Neuronal stem cell (in vitro differentiated cells): ENCODE results near the gene LSM10.

ENCODE experiments used
- DNase-seq: peaks from one replicate; pipeline ENCODE4 v3.0.0-alpha.2; 2013; ENCODE audit warnings: low spot score
- H2AFZ ChIP-seq: one replicate; pipeline ENCODE4 v1.6.1; 2013; ENCODE audit warnings: mild to moderate bottlenecking, low read length, inconsistent platforms
- H2AK5ac ChIP-seq: 2 replicates; pipeline ENCODE4 v1.6.1; 2013; ENCODE audit warnings: low read depth, mild to moderate bottlenecking, inconsistent platforms, low read length, moderate library complexity, mixed read lengths
- H2BK120ac ChIP-seq: 2 replicates; pipeline ENCODE4 v1.6.1; 2013; ENCODE audit warnings: low read depth, mild to moderate bottlenecking, inconsistent platforms, low read length, moderate library complexity, mixed read lengths
- H2BK12ac ChIP-seq: one replicate; pipeline ENCODE4 v1.6.1; 2013; ENCODE audit warnings: low read length, inconsistent platforms
- H2BK15ac ChIP-seq: 2 replicates; pipeline ENCODE4 v1.6.1; 2013; ENCODE audit warnings: mild to moderate bottlenecking, low read length, inconsistent platforms, mixed read lengths
- H2BK5ac ChIP-seq: one replicate; pipeline ENCODE4 v1.6.1; 2013; ENCODE audit warnings: inconsistent platforms, mild to moderate bottlenecking, low read length, moderate library complexity
- H3K14ac ChIP-seq: one replicate; pipeline ENCODE4 v1.6.1; 2013; ENCODE audit warnings: low read length, inconsistent platforms
- H3K18ac ChIP-seq: 2 replicates; pipeline ENCODE4 v1.6.1; 2013; ENCODE audit warnings: low read length, inconsistent platforms
- H3K23ac ChIP-seq: 2 replicates; pipeline ENCODE4 v1.6.1; 2013; ENCODE audit warnings: low read depth, mild to moderate bottlenecking, mixed read lengths, low read length, inconsistent platforms; ENCODE audit not compliant: poor library complexity
- H3K27ac ChIP-seq: replicated peaks from 3 replicates; pipeline ENCODE4 v1.5.1; 2013; ENCODE audit warnings: low read length, inconsistent platforms
- H3K27me3 ChIP-seq, 3 experiments: 2 replicates each; pipeline ENCODE4 v1.6.1; 2013; ENCODE audit warnings: low read length in 3 of 3, mild to moderate bottlenecking in 2 of 3, inconsistent platforms in 1 of 3, low read depth in 1 of 3, mixed read lengths in 1 of 3, moderate library complexity in 1 of 3; ENCODE audit not compliant: control insufficient read depth in 3 of 3, insufficient read depth in 3 of 3
- H3K36me3 ChIP-seq, 2 donors: replicated peaks in 1 of 2; 2 replicates each; pipeline ENCODE4 v1.6.1; 2013; ENCODE audit warnings: low read length in 2 of 2; ENCODE audit not compliant: control insufficient read depth in 2 of 2, insufficient read depth in 2 of 2
- H3K4ac ChIP-seq: 2 replicates; pipeline ENCODE4 v1.6.1; 2013; ENCODE audit warnings: inconsistent platforms, mild to moderate bottlenecking, low read length, moderate library complexity
- H3K4me1 ChIP-seq, 2 donors: 1 replicate in 1 of 2; 2 replicates in 1 of 2; pipeline ENCODE4 v1.6.1; 2013; ENCODE audit warnings: low read length in 2 of 2, low read depth in 1 of 2; ENCODE audit not compliant: control insufficient read depth in 2 of 2, insufficient read depth in 1 of 2
- H3K4me2 ChIP-seq: one replicate; pipeline ENCODE4 v1.6.1; 2013; ENCODE audit warnings: mild to moderate bottlenecking, low read length, inconsistent platforms; ENCODE audit not compliant: insufficient read depth, poor library complexity, severe bottlenecking
- H3K4me3 ChIP-seq, 2 donors: 2 replicates each; pipeline ENCODE4 v1.5.1; 2013; ENCODE audit warnings: low read length in 2 of 2, mild to moderate bottlenecking in 2 of 2, inconsistent platforms in 1 of 2, moderate library complexity in 1 of 2
- H3K79me1 ChIP-seq: one replicate; pipeline ENCODE4 v1.6.1; 2013; ENCODE audit warnings: low read depth, mild to moderate bottlenecking, inconsistent platforms, low read length, moderate library complexity
- H3K9ac ChIP-seq: one replicate; pipeline ENCODE4 v1.6.1; 2013; ENCODE audit warnings: mild to moderate bottlenecking, low read depth, low read length, inconsistent platforms; ENCODE audit not compliant: poor library complexity
- H3K9me3 ChIP-seq, 2 donors: replicated peaks in 1 of 2; 2 replicates each; pipeline versions ENCODE3 to v1.6.1; 2013; ENCODE audit warnings: low read length in 2 of 2, mild to moderate bottlenecking in 2 of 2, inconsistent platforms in 1 of 2, low read depth in 1 of 2, mixed read lengths in 1 of 2, moderate library complexity in 1 of 2; ENCODE audit not compliant: control insufficient read depth in 2 of 2, insufficient read depth in 1 of 2
- H4K8ac ChIP-seq: one replicate; pipeline ENCODE4 v1.6.1; 2013; ENCODE audit warnings: low read depth, mild to moderate bottlenecking, inconsistent platforms, low read length, moderate library complexity
- H4K91ac ChIP-seq: one replicate; pipeline ENCODE4 v1.6.1; 2013; ENCODE audit warnings: low read length, low read depth, mild to moderate bottlenecking, inconsistent platforms; ENCODE audit not compliant: poor library complexity
- WGBS, 2 donors: extraction: QIAGEN DNeasy Blood & Tissue Kit; methylation state at CpG; one replicate each; pipeline ENCODE4 v1.1.7; 2013; ENCODE audit warnings: missing lambda C conversion rate in 2 of 2, mixed read lengths in 1 of 2; ENCODE audit not compliant: insufficient read length in 2 of 2, insufficient replicate concordance in 1 of 2; ENCODE audit errors: extremely low coverage in 2 of 2; 5-methylcytosine and 5-hydroxymethylcytosine counted together

LSM10 gene

DNA sequence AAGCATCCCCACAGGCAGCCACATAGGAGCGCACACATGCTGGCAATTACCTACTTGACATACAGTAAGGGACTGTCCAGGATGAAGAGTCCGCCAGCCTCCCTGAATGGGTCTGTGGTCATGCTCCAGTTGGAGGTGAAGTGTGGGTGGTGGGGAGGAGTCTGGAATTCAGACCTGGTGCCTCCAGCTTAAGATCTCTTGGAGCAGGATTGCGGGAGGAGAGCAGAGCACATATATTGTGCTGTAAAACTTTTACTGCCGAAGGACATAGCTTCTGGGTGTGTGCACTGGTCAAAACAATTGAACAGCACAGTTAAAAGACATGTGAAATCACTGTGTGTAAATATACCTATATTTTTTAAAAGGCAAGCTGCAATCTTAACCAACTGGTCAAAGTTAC, 29.9 kb downstream of the LSM10 start:
- no peak overlapping the region for H2BK15ac ChIP-seq
- no peak overlapping the region for H4K8ac ChIP-seq
- H2BK5ac ChIP-seq = no peak overlapping the region
- DNase-seq = no peak
- H3K9ac ChIP-seq = no peak overlapping the region
- no peak overlapping the region for H3K4ac ChIP-seq
- peaks cover 7 to 25% of the 10 kb centered on the region in 2 donors for H3K36me3 ChIP-seq
- no peak overlapping the region for H3K27ac ChIP-seq
- no peak overlapping the region for H2BK120ac ChIP-seq
- no peaks in the 10 kb centered on the region for H3K27me3 ChIP-seq
- H2AK5ac ChIP-seq = peak overlapping the region; percentile 67
- no peak overlapping the region for H3K23ac ChIP-seq
- H3K79me1 ChIP-seq = peaks cover 9% of the 10 kb centered on the region
- no peak overlapping the region for H3K18ac ChIP-seq
- no peak overlapping the region for H2AFZ ChIP-seq
- H3K4me1 ChIP-seq = peaks cover 13 to 14% of the 10 kb centered on the region in 2 donors
- no peak overlapping the region for H3K4me2 ChIP-seq
- H3K4me3 ChIP-seq = no peak overlapping the region
- H2BK12ac ChIP-seq = no peak overlapping the region
- H3K9me3 ChIP-seq = no peaks in the 10 kb centered on the region
- WGBS, 2 donors = no CpG with 5 or more reads among the region's 4 CpGs
- no peak overlapping the region for H3K14ac ChIP-seq
- no peak overlapping the region for H4K91ac ChIP-seq

DNA sequence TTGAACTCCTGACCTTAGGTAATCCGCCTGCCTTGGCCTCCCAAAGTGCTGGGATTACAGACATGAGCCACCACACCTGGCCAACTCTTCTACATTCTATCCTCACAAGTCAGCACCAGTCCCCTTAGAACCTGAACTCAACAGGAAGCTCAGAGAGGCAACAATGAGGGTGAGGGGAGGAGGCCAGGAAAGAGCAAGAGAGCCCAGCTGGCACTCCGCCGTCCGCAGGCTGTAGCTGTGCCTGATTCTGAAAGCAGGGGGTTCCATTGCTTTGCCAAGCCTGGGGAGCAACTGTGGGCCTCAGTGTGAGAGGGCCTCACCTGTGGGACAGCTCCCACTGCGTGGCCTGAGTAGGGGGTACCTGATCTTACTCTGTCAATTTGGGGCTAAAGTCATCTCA, 30.6 kb downstream of the LSM10 start:
- Histone ChIP-seq H3K79me1 (peaks cover 9% of the 10 kb centered on the region), H4K8ac (no peak overlapping the region), H4K91ac (no peak overlapping the region), H2BK5ac (no peak overlapping the region), H3K4me1 (peaks cover 8 to 12% of the 10 kb centered on the region in 2 donors), H3K14ac (no peak overlapping the region), H3K27me3 (no peaks in the 10 kb centered on the region), H3K9ac (no peak overlapping the region), H3K4me2 (no peak overlapping the region), H2BK120ac (no peak overlapping the region), H2AK5ac (no peak overlapping the region), H2AFZ (no peak overlapping the region), H3K23ac (no peak overlapping the region), H3K9me3 (no peaks in the 10 kb centered on the region), H3K18ac (no peak overlapping the region), H3K4ac (no peak overlapping the region), H3K4me3 (no peak overlapping the region), H3K27ac (no peak overlapping the region), H2BK15ac (no peak overlapping the region), H3K36me3 (peaks cover 10 to 29% of the 10 kb centered on the region in 2 donors), H2BK12ac (no peak overlapping the region)
- no peak for DNase-seq
- WGBS, 2 donors = no CpG with 5 or more reads among the region's 5 CpGs

DNA sequence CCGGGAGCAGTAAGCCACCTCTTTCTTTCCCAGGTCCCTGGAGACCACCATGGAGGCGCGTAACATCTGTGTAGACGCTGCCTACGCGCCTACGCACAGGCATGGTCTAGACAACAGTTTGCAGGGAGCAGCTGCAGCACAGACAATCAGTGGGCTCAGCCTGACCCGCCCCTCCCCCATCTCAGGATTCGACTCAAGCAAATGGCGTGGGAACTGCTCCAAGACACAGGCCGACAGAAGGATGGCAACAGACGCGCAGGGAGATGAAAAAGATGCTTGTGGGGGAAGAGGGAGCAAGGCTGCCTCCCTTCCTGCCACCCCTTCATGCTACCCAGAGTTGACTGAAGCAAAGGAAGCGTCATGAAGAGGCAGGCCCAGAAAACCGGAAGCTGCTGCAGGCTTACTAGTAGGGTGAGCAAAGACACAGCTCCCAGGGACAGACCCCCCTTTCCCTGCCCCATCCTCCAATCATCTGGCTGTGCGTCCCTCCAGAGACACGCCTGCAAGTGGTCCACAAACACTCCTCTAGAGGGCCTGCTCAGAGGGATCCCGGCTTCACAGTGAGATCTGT, 31.5 kb downstream of the LSM10 start:
- DNase-seq = peak; percentile 57
- Histone ChIP-seq H3K79me1 (peaks cover 9% of the 10 kb centered on the region), H2BK12ac (no peak overlapping the region), H3K4ac (no peak overlapping the region), H2BK15ac (no peak overlapping the region), H3K4me2 (peak overlapping the region; percentile 51), H3K14ac (peak overlapping the region; percentile 25), H2BK120ac (no peak overlapping the region), H3K4me3 (peak overlapping the region in 1 of 2 donors; percentile 20), H3K23ac (no peak overlapping the region), H3K18ac (peak overlapping the region; percentile 92), H2AK5ac (no peak overlapping the region), H4K91ac (no peak overlapping the region), H3K27me3 (no peaks in the 10 kb centered on the region), H3K9me3 (no peaks in the 10 kb centered on the region), H2AFZ (peak overlapping the region; percentile 63), H3K9ac (peak overlapping the region; percentile 68), H2BK5ac (no peak overlapping the region), H3K27ac (peak overlapping the region; percentile 64), H3K4me1 (peaks cover 8 to 14% of the 10 kb centered on the region in 2 donors), H4K8ac (no peak overlapping the region), H3K36me3 (peaks cover 10 to 36% of the 10 kb centered on the region in 2 donors)
- no CpG with 5 or more reads among the region's 18 CpGs for WGBS, 2 donors

DNA sequence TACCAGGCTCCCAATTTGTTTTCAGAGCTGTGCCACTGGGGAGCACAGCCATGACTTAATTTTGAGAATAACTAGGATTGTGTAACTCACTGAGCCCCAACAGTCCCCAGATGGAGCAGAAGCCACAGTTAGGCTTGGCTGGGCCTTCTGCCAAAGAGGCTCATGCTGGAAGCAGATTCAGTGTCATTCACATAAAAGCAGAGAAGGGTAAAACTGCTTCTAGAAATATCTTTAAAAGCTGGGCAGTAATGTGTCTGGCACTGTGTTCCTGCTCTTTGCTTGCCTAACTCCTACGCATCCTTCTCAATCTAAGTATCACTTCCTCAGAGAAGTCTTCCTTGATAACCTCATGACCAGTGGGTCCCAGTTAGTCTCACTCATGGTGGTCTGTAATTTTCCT, 32.3 kb downstream of the LSM10 start:
- H2BK12ac ChIP-seq = no peak overlapping the region
- no peak overlapping the region for H4K8ac ChIP-seq
- H3K14ac ChIP-seq = no peak overlapping the region
- H3K4me3 ChIP-seq = no peak overlapping the region
- no CpG with 5 or more reads among the region's 1 CpG for WGBS, 2 donors
- H3K9me3 ChIP-seq = no peaks in the 10 kb centered on the region
- no peak overlapping the region for H3K27ac ChIP-seq
- H3K27me3 ChIP-seq = no peaks in the 10 kb centered on the region
- peaks cover 10 to 43% of the 10 kb centered on the region in 2 donors for H3K36me3 ChIP-seq
- H3K4me2 ChIP-seq = no peak overlapping the region
- H3K9ac ChIP-seq = no peak overlapping the region
- peaks cover 8 to 14% of the 10 kb centered on the region in 2 donors for H3K4me1 ChIP-seq
- no peak overlapping the region for H2AFZ ChIP-seq
- no peak overlapping the region for H2BK15ac ChIP-seq
- H2BK5ac ChIP-seq = no peak overlapping the region
- no peak for DNase-seq
- H4K91ac ChIP-seq = no peak overlapping the region
- H3K79me1 ChIP-seq = peaks cover 8% of the 10 kb centered on the region
- no peak overlapping the region for H3K18ac ChIP-seq
- no peak overlapping the region for H2BK120ac ChIP-seq
- no peak overlapping the region for H3K4ac ChIP-seq
- no peak overlapping the region for H2AK5ac ChIP-seq
- H3K23ac ChIP-seq = no peak overlapping the region
